Effector memory CD4-positive, alpha-beta T cell (primary cell): ENCODE measurements around the gene MANEA.
"Not testable (repeated sequence)": the region's sequence is repeated elsewhere in the genome, so short reads cannot be mapped to it uniquely, and the experiment has no call there.

ENCODE experiments used
- DNase-seq, 3 donors: peaks; one replicate each; pipeline ENCODE4 v3.0.0-alpha.2; 2020
- H3K27ac ChIP-seq: 2 replicates; pipeline ENCODE4 v1.7.0; 2013; ENCODE audit warnings: mild to moderate bottlenecking, low read length, moderate library complexity; ENCODE audit not compliant: insufficient read depth, poor library complexity, severe bottlenecking
- H3K27me3 ChIP-seq: replicated peaks from 2 replicates; pipeline ENCODE4 v1.7.0; 2013; ENCODE audit warnings: mild to moderate bottlenecking, low read length; ENCODE audit not compliant: insufficient read depth, control insufficient read depth, poor library complexity, severe bottlenecking
- H3K36me3 ChIP-seq: 2 replicates; pipeline ENCODE4 v1.7.0; 2013; ENCODE audit warnings: mild to moderate bottlenecking, low read length, moderate library complexity; ENCODE audit not compliant: control insufficient read depth, insufficient read depth
- H3K4me1 ChIP-seq: 2 replicates; pipeline ENCODE4 v1.7.0; 2013; ENCODE audit warnings: low read length, mild to moderate bottlenecking; ENCODE audit not compliant: control insufficient read depth, insufficient read depth, poor library complexity, severe bottlenecking
- H3K4me3 ChIP-seq: 2 replicates; pipeline ENCODE4 v1.7.0; 2013; ENCODE audit warnings: low read length, low read depth, mild to moderate bottlenecking; ENCODE audit not compliant: insufficient read depth, poor library complexity, severe bottlenecking
- H3K9me3 ChIP-seq: 2 replicates; pipeline ENCODE4 v1.7.0; 2013; ENCODE audit warnings: mild to moderate bottlenecking, low read length, moderate library complexity; ENCODE audit not compliant: control insufficient read depth

Gene MANEA

DNA sequence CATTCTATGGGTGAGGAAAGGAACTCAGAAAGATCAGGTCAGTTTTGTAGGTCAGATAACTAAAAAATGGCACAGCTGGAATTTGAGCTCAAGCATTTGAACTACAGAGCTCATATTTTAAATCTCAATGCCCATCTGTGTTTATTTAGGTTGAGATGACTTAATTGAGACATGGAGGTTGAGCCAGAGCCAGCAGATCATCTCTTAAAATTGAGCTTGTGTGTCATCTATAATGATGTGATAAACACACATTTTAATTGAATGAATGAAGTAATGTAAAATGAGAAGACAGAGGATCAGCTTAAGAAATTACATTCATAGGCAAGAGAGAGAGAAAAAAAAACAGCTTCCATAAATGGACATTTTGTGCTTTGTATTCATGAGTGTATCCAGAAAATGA lies 3.7 kb downstream of the MANEA start:
- peaks cover 8% of the 10 kb centered on the region for H3K4me1 ChIP-seq
- no peaks in the 10 kb centered on the region for H3K36me3 ChIP-seq
- peaks cover 9% of the 10 kb centered on the region for H3K9me3 ChIP-seq
- H3K27ac ChIP-seq: no peak overlapping the region
- DNase-seq: no peak
- no peak overlapping the region for H3K4me3 ChIP-seq
- H3K27me3 ChIP-seq: no peaks in the 10 kb centered on the region

DNA sequence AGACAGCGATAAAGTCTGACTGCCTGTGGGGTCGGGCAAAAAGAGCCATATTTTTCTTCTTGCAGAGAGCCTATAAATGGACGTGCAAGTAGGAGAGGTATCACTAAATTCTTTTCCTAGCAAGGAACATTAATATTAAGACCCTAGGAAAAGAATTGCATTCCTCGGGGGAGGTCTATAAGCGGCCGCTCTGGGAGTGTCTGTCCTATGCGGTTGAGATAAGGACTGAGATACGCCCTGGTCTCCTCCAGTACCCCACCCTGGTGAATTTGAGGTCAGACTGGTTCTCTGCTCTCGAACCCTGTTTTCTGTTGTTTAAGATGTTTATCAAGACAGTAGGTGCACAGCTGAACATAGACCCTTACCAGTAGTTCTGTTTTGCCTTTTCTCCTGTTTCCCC lies 6.9 kb downstream of the MANEA start:
- H3K9me3 ChIP-seq, H3K4me3 ChIP-seq, H3K27ac ChIP-seq, H3K4me1 ChIP-seq, H3K27me3 ChIP-seq, H3K36me3 ChIP-seq, DNase-seq: not testable (repeated sequence)

DNA sequence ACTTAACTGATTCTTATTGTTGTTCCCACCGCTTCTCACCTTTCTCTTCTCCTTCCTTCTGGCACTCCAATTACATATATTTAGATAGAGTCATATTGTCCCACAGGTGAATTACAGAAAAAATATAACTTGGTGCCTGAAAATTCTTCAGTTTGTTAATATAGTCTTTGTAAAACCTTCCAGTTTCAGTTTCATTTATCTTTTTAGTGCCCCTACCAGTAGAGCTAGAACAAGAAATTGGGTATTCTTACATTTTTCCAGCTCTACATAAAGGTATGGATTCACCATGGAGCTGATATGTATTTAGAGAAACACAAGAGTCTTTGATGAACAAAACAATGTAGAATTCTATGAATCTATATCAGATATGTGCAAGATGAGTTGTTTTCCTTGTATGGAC lies 10.7 kb downstream of the MANEA start:
- no peak for DNase-seq
- H3K9me3 ChIP-seq: peaks cover 9% of the 10 kb centered on the region
- no peak overlapping the region for H3K4me3 ChIP-seq
- H3K27ac ChIP-seq: no peak overlapping the region
- peaks cover 4% of the 10 kb centered on the region for H3K36me3 ChIP-seq
- no peaks in the 10 kb centered on the region for H3K27me3 ChIP-seq
- H3K4me1 ChIP-seq: peaks cover 6% of the 10 kb centered on the region

DNA sequence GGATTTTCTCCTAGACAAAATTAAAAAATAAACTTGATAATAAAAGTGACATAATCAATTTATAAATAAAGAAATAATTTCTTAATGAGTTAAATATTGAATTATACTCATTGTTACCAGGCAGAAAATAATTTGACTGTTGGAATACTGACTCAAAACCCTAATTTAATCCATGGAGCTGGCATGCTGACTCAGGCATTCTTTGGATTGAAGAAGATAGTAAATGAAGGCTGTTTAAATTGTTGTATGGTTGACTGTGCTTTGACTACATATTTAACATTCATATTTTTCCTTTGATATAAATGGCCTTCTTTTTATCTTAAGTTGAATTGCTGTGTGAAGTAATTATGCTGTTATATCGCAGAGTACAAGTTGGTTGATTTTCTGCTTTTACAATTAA lies 11.7 kb downstream of the MANEA start:
- peaks cover 4% of the 10 kb centered on the region for H3K36me3 ChIP-seq
- H3K27me3 ChIP-seq: no peaks in the 10 kb centered on the region
- H3K27ac ChIP-seq: no peak overlapping the region
- H3K4me3 ChIP-seq: no peak overlapping the region
- DNase-seq: no peak
- peaks cover 6% of the 10 kb centered on the region for H3K4me1 ChIP-seq
- H3K9me3 ChIP-seq: peaks cover 5% of the 10 kb centered on the region

DNA sequence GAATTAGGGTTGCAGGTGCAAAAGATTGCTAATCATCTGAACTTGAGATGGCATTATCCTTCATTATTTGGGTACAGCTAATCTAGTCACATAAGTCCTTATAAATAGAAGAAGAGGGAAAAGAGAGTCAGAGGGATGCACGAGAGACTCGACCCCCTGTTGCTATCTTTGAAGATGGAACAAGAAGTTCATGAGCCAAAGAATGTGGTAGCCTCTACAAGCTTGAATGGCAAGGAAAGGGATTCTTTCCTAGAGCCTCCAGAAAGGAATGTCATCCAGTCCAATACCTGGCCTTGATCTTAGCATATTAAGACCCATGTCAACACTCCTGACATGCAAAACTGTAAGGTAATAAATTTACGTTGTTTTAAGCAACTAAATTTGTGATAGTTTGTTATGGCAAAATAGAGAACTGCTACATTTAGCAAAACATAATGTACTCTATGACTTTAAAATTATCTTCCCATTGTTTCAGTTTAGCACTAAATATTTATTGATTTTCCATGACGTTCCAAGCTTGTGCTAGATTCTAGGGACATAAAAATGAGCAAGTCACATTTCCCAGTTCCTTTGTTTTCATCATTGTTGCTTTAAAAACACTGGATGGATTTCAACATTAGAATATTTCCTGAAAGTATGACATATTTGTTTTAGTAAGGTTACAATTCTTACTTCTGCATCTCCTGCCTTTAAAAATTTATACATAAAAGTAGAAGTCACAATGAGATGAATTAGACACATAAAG lies 12.7 kb downstream of the MANEA start:
- Histone ChIP-seq H3K9me3 (no peaks in the 10 kb centered on the region), H3K36me3 (peaks cover 4% of the 10 kb centered on the region), H3K4me1 (peaks cover 6% of the 10 kb centered on the region)

DNA sequence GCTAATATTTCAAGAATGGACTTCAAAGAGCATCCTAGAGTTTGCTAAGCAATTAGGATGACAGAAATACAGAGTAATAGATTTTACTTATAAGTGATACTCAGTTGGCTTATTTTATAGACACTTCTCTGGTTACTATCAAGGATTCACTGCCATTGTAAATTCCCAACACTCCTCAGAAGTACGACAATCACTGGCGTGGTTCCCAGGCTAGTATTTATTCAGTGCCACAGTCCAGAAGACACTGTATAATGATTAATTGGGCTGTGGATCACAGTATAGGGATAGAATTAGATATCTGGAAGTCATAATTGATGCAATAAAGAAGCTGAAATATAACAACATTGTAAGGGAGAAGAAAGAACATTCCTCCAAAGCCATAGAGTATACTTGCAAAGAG lies 15.7 kb downstream of the MANEA start:
- Histone ChIP-seq H3K9me3 (no peaks in the 10 kb centered on the region), H3K27me3 (no peaks in the 10 kb centered on the region), H3K4me3 (no peak overlapping the region), H3K36me3 (no peaks in the 10 kb centered on the region), H3K4me1 (peaks cover 4% of the 10 kb centered on the region), H3K27ac (no peak overlapping the region)
- no peak for DNase-seq

More for the DNA sequence above, 12.7 kb downstream of the MANEA start:
- H3K4me3 ChIP-seq: no peak overlapping the region
- H3K27me3 ChIP-seq: no peaks in the 10 kb centered on the region
- DNase-seq: no peak
- no peak overlapping the region for H3K27ac ChIP-seq

DNA sequence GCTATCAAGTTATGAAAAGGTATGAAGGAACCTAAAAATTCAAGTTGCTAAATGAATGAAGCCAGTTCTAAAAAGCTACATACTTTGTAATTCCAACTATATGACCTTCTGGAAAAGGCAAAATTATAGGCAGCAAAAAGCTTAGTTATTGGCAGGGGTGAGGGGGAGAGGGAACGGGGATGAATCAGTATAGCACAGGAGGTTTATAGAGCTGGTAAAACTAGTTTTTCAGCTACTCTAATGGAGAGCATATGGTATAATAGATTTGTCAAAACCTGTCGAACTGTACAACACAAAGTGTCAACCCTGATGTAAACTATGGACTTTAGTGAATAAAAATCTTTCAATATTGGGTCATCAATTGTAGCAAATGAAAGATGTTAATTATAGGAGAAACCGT lies 18.7 kb downstream of the MANEA start:
- Histone ChIP-seq H3K9me3 (no peaks in the 10 kb centered on the region), H3K27me3 (no peaks in the 10 kb centered on the region), H3K4me1 (no peaks in the 10 kb centered on the region), H3K27ac (no peak overlapping the region), H3K4me3 (no peak overlapping the region), H3K36me3 (peaks cover under 1% of the 10 kb centered on the region)
- no peak for DNase-seq

DNA sequence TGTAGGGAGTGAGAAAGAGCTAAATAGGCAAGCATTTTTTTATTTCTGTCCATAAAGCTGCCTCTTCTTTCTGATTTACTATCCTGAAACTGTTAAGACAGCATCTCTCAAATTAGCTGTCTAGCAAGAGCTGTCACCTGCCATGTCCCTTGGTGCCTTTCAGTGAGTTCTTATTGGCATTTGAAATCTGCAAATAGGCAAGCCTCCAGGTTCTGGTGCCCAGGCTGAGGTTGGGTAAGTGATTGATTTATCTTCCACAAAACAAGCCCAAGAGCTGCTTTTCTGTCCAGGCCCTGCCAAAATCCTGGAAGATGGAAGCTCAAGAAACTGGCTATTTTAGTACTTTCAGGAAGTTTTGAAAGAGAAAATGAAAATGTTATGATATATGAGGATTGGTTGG lies 22.4 kb downstream of the MANEA start:
- H3K27ac ChIP-seq: no peak overlapping the region

DNA sequence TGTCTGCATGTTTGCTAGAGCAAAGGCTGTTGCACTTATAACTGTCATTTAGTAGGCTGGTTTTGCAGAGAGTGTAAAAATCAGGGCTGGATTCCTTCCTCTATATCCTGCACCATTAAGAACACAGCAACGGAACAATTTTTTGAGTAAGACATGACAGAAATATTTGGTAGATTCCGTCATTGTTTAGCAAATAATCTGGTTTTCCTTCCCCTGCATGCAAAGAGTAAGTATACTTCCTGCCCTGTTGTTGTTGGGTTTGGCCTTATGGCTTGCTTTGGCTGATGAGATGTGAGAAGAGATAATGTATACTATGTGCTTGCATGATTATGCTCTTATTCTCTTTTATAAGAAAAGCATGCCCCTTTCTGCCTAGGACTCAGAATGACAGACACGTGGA lies 23.8 kb downstream of the MANEA start:
- Histone ChIP-seq H3K4me1 (no peaks in the 10 kb centered on the region), H3K4me3 (no peak overlapping the region), H3K9me3 (no peaks in the 10 kb centered on the region), H3K27ac (no peak overlapping the region), H3K36me3 (peaks cover 4% of the 10 kb centered on the region), H3K27me3 (no peaks in the 10 kb centered on the region)
- DNase-seq: no peak

More for the DNA sequence above, 22.4 kb downstream of the MANEA start:
- H3K4me1 ChIP-seq: no peaks in the 10 kb centered on the region
- no peaks in the 10 kb centered on the region for H3K9me3 ChIP-seq
- DNase-seq: no peak
- no peaks in the 10 kb centered on the region for H3K27me3 ChIP-seq
- H3K36me3 ChIP-seq: peaks cover 4% of the 10 kb centered on the region
- H3K4me3 ChIP-seq: no peak overlapping the region

DNA sequence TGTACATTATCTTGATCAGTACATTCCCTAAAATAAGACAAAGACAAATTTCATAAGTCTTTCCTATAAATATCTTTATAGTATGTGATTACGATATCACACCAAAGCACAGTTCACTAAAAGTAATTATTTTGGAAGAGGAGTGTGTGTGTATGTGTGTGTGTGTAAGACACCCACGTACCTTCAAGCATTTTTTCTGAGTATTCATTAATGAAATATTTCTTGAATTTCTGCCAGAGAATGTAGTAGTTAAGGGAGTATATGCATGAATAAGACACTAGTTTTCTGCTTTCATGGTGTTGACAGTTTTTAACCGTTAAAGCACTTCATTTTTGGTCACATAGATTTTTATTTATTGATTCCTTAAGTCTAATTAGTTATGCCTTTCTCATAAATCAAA lies 36.8 kb downstream of the MANEA start:
- Histone ChIP-seq H3K4me3 (no peak overlapping the region), H3K4me1 (no peaks in the 10 kb centered on the region), H3K9me3 (no peaks in the 10 kb centered on the region), H3K27ac (no peak overlapping the region), H3K27me3 (no peaks in the 10 kb centered on the region), H3K36me3 (no peaks in the 10 kb centered on the region)
- no peak for DNase-seq
